Tibial artery (tissue), 4 donors: ENCODE data around the gene ADGRG6.

Source experiments
- DNase-seq, 2 donors: peaks; one replicate each; pipeline ENCODE4 v3.0.0-alpha.2; 2019
- H3K27ac ChIP-seq, 2 donors: fragments of 200-600 bp; sonication (generic) in 1 of 2; 1 replicate in 1 of 2; 2 replicates in 1 of 2; pipeline ENCODE4 v1.5.1; 2018 to 2019; ENCODE audit warnings: mild to moderate bottlenecking in 1 of 2
- H3K27me3 ChIP-seq, 2 donors: fragments of 200-600 bp; sonication (generic) in 1 of 2; one replicate each; pipeline versions ENCODE4 v1.5.1 to v1.6.0; 2016 to 2019
- H3K36me3 ChIP-seq, 3 donors: fragments of 200-600 bp; sonication (generic) in 2 of 3; one replicate each; pipeline ENCODE4 v1.5.1; 2016 to 2019; ENCODE audit warnings: mild to moderate bottlenecking in 2 of 3
- H3K4me1 ChIP-seq, 4 donors: fragments of 200-600 bp; sonication (generic) in 2 of 4; 1 replicate in 3 of 4; 2 replicates in 1 of 4; pipeline ENCODE4 v1.5.1; 2016 to 2019
- H3K4me3 ChIP-seq, 2 donors: fragments of 200-600 bp; sonication (generic) in 1 of 2; 1 replicate in 1 of 2; 2 replicates in 1 of 2; pipeline ENCODE4 v1.5.1; 2018 to 2019; ENCODE audit warnings: mild to moderate bottlenecking in 2 of 2
- H3K9me3 ChIP-seq, 3 donors: fragments of 200-600 bp; sonication (generic) in 1 of 3; one replicate each; pipeline ENCODE4 v1.5.1; 2016 to 2019
- intact Hi-C: fragments of 100-400 bp; cut with DNase I; formaldehyde crosslinking; loops from one replicate; pipeline ENCODE4 v1.15.0; 2023; ENCODE audit warnings: low total_unique reads
- TF ChIP-seq, protein P1 (sequence below), 2 experiments: fragments of 200-600 bp in 1 of 2; fragments of 450-650 bp in 1 of 2; IDR thresholded peaks; one replicate each; pipeline ENCODE4 v1.5.1; 2017 to 2019; ENCODE audit warnings: antibody characterized with exemption in 2 of 2, mild to moderate bottlenecking in 1 of 2, moderate library complexity in 1 of 2

Gene ADGRG6

DNA sequence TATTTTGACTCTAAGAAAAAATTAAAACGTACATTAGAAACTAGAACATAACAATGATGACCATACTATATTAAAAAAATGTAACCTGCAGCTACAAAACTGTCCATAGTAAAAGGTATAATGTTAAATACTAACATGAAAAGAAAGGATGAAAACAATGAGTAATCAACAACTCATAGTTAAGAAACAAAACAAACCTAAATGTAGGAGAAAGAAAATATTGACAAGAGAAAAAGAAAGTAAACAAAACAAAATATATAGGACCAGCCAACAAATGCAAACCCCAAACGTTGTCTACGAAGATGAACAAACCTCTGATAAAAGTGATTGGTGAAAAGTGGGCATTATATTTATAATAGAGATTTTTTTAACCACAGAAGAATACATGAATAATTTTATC lies 41.1 kb upstream of the ADGRG6 start:
- intact Hi-C loops: no loop called here
- Histone ChIP-seq H3K9me3 (no peaks in the 10 kb centered on the region), H3K4me3 (no peak overlapping the region), H3K4me1 (peaks cover 0 to 14% (median 7%) of the 10 kb centered on the region in 4 donors), H3K27me3 (no peaks in the 10 kb centered on the region), H3K36me3 (no peaks in the 10 kb centered on the region), H3K27ac (no peak overlapping the region)
- TF ChIP-seq, protein P1, sequence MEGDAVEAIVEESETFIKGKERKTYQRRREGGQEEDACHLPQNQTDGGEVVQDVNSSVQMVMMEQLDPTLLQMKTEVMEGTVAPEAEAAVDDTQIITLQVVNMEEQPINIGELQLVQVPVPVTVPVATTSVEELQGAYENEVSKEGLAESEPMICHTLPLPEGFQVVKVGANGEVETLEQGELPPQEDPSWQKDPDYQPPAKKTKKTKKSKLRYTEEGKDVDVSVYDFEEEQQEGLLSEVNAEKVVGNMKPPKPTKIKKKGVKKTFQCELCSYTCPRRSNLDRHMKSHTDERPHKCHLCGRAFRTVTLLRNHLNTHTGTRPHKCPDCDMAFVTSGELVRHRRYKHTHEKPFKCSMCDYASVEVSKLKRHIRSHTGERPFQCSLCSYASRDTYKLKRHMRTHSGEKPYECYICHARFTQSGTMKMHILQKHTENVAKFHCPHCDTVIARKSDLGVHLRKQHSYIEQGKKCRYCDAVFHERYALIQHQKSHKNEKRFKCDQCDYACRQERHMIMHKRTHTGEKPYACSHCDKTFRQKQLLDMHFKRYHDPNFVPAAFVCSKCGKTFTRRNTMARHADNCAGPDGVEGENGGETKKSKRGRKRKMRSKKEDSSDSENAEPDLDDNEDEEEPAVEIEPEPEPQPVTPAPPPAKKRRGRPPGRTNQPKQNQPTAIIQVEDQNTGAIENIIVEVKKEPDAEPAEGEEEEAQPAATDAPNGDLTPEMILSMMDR (IDR thresholded peaks at IDR 0.05): no peak
- no peak for DNase-seq

DNA sequence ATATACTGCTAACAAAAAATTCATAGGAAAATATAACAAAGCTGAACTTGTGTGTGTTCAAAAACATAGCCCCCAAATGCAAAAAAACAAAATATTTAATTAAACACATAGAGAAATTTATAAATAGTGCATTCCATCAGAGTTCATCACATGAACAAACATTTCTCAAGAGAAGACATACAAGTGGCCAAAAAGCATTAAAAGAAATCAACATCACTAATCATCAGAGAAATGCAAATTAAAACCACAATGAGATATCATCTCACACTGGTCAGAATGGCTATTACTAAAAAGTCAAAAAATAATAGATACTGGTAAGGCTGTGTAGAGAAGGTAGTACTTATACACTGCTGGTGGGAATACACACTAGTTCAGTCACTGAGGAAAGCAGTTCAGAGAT lies 39.6 kb upstream of the ADGRG6 start:
- Histone ChIP-seq H3K27me3 (no peaks in the 10 kb centered on the region), H3K9me3 (no peaks in the 10 kb centered on the region), H3K4me3 (no peak overlapping the region), H3K4me1 (peaks cover 0 to under 1% (median 0%) of the 10 kb centered on the region in 4 donors), H3K27ac (no peak overlapping the region), H3K36me3 (no peaks in the 10 kb centered on the region)
- TF ChIP-seq, protein P1 (IDR thresholded peaks at IDR 0.05): no peak
- no peak for DNase-seq
- intact Hi-C loops: no loop called here

DNA sequence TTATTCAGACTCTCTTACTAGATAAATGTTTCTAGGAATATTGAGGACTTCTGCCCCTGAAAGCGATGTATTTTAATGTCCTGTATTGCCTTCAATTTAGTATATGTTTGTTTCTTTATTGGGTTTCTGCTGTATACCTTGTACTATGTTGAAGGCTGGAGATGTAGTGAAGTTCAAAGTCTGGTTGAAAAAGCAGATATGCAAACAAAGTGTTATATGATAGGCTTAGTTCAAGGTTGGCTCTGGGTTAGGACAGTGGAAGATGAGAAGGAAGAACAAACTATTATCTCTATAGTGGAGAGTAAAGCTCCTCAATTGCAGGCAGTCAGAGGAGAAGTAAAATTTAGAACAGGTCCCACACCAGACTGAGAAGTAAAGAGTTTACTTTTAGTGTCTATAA lies 36.3 kb upstream of the ADGRG6 start:
- Histone ChIP-seq H3K9me3 (no peaks in the 10 kb centered on the region), H3K27me3 (no peaks in the 10 kb centered on the region), H3K27ac (no peak overlapping the region), H3K36me3 (no peaks in the 10 kb centered on the region), H3K4me3 (no peak overlapping the region), H3K4me1 (no peaks in the 10 kb centered on the region)
- intact Hi-C loops: no loop called here
- TF ChIP-seq, protein P1 (IDR thresholded peaks at IDR 0.05): no peak
- DNase-seq: no peak

DNA sequence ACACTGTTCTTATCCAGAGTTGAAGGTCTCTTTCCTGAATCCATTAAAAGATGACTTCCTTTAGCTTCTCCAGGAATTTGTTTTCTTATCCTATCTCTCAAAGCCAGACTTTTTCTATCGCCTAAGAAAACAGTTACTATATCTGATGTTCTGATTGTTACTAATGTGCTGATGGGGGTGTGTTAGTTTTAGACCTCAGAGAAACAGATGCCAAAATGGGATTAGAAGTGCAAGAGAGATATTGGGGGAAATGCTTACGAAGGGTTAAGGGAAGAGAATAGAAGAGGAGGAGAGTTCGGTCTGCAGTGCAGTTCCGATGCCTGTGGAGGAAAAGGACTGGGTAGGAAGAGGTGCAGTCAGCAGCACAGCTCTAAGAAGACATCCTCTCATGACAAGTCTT lies 35.7 kb upstream of the ADGRG6 start:
- DNase-seq: no peak
- H3K27ac ChIP-seq: no peak overlapping the region
- no peaks in the 10 kb centered on the region for H3K27me3 ChIP-seq
- no peaks in the 10 kb centered on the region for H3K4me1 ChIP-seq
- no peak overlapping the region for H3K4me3 ChIP-seq
- H3K36me3 ChIP-seq: no peaks in the 10 kb centered on the region
- intact Hi-C loops: no loop called here
- H3K9me3 ChIP-seq: no peaks in the 10 kb centered on the region
- TF ChIP-seq, protein P1 (IDR thresholded peaks at IDR 0.05): no peak

DNA sequence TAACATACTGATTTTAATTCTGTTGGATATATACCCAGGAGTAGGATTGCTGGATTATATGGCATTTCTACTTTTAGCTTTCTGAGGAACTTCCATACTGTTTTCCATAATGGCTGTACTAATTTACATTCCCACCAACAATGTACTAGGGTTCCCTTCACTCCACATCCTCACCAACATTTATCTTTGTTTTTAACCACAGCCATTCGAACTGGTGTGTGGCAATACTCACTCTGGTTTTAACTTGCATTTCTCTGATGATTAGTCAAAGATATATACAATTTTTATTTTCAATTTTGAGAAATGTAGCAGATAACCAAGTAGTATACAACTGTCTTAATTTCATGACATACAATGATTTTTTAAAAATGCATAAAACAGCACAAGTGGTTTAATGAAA lies 30.3 kb upstream of the ADGRG6 start:
- Histone ChIP-seq H3K36me3 (no peaks in the 10 kb centered on the region), H3K27ac (no peak overlapping the region), H3K4me1 (no peaks in the 10 kb centered on the region), H3K9me3 (no peaks in the 10 kb centered on the region), H3K4me3 (no peak overlapping the region), H3K27me3 (no peaks in the 10 kb centered on the region)
- TF ChIP-seq, protein P1 (IDR thresholded peaks at IDR 0.05): no peak
- DNase-seq: no peak
- intact Hi-C loops: no loop called here

DNA sequence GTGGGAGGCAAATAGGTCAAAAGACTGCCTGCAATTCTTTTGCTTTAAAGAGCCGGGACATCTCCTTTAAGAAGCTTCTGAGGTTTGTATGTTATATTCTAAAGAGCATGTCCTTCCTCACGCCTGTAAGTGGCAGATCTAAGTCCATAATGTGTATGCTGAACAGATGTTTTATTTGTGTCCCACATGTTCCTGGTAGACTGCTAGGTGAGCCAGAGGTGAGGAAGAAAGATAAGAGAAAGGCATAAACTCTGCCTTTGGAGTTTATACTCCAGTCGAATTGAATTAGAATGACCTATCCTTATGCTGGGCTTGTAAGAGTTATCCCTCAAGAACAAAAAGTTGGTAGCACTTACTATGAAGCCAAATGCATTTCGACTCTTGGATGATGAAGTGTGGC lies 27.2 kb upstream of the ADGRG6 start:
- TF ChIP-seq, protein P1 (IDR thresholded peaks at IDR 0.05): no peak
- Histone ChIP-seq H3K27me3 (no peaks in the 10 kb centered on the region), H3K36me3 (no peaks in the 10 kb centered on the region), H3K4me3 (no peak overlapping the region), H3K9me3 (no peaks in the 10 kb centered on the region), H3K27ac (no peak overlapping the region), H3K4me1 (no peaks in the 10 kb centered on the region)
- intact Hi-C loops: no loop called here
- no peak for DNase-seq
